NT2/D1 (cell line): ENCODE results near the gene EID3.

Experiments used
- SUZ12 ChIP-seq: IDR thresholded peaks from 2 replicates; pipeline ENCODE4 v1.6.1; 2011; ENCODE audit not compliant: insufficient read length, insufficient read depth; ENCODE audit errors: extremely low read depth
- YY1 ChIP-seq: IDR thresholded peaks from 2 replicates; pipeline ENCODE4 v1.6.1; 2011; ENCODE audit not compliant: insufficient read length, insufficient read depth
- ZNF274 ChIP-seq: IDR thresholded peaks from 2 replicates; pipeline ENCODE4 v1.6.1; 2011; ENCODE audit warnings: mild to moderate bottlenecking, low read depth, low read length

- TF ChIP-seq YY1 = no peak
- no peak for TF ChIP-seq ZNF274
- TF ChIP-seq SUZ12 = no peak
These were observed 37.5 kb downstream of the EID3 start for GRCh38 chr12:104340925-104341611.
